ENCODE measurements around the gene VEGFB.

DNA sequence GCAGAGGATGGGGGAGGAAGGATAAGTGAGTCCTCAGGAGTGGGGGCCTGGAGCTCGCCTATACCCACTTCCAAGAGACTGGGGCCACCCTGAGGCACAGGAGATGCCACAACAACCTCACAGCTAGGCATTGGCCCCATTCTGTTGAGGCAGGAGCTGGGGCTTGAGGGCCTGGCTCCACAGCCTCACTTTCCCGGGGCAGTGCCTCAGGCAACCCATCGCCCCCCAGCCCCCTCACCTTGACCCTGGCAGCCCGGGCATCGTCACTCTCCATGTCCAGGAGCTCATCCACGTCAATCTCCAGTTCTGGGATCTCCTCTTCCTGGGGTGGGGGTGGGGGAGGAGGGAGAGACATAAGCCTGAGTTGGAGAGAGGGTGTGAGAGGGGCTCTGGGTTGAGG lies 10.6 kb downstream of the VEGFB start:
- TF ChIP-seq, protein P1, sequence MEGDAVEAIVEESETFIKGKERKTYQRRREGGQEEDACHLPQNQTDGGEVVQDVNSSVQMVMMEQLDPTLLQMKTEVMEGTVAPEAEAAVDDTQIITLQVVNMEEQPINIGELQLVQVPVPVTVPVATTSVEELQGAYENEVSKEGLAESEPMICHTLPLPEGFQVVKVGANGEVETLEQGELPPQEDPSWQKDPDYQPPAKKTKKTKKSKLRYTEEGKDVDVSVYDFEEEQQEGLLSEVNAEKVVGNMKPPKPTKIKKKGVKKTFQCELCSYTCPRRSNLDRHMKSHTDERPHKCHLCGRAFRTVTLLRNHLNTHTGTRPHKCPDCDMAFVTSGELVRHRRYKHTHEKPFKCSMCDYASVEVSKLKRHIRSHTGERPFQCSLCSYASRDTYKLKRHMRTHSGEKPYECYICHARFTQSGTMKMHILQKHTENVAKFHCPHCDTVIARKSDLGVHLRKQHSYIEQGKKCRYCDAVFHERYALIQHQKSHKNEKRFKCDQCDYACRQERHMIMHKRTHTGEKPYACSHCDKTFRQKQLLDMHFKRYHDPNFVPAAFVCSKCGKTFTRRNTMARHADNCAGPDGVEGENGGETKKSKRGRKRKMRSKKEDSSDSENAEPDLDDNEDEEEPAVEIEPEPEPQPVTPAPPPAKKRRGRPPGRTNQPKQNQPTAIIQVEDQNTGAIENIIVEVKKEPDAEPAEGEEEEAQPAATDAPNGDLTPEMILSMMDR (IDR thresholded peaks at IDR 0.05) = no peak
- TF ChIP-seq EZH2 (IDR thresholded peaks at IDR 0.05) (no peak), EZH2phosphoT487 (IDR thresholded peaks at IDR 0.05) (no peak)
